ENCODE results near the gene S1PR5. TPM values are rescaled to one million over a fixed set of nuclear protein-coding genes. Genes with fewer than 3 reads are reported as not detected.
"Not testable (repeated sequence)": the region's sequence is repeated elsewhere in the genome, so short reads cannot be mapped to it uniquely, and the experiment has no call there.

Gene S1PR5
- total RNA-seq, 4 donors from 2014 or later: not detected

GRCh38 chr19:10552510-10553053 is 35.3 kb upstream of the S1PR5 start:
- no peak for DNase-seq (ENCODE audit: extremely low spot score)
- intact Hi-C loops (cut with DNase I): loop anchor here (5.0 kb wide), 1 partner anchor 50 kb away; the partner anchor contains the start of gene KEAP1
- no peak overlapping the region for H3K27ac ChIP-seq (replicated peaks in 1 of 4)
- H3K4me3 ChIP-seq: no peak overlapping the region
- WGBS: 78% methylated on average over 12 of the region's 12 CpGs
- no peak for TF ChIP-seq EP300 (IDR thresholded peaks at IDR 0.05)
- no peak for TF ChIP-seq POLR2A (IDR thresholded peaks at IDR 0.05; ENCODE audit: low read depth)
- TF ChIP-seq CTCF (IDR thresholded peaks at IDR 0.05): no peak
- no peak for TF ChIP-seq POLR2AphosphoS5 (IDR thresholded peaks at IDR 0.05)
- no peaks in the 10 kb centered on the region for H3K9me3 ChIP-seq
- peaks cover 0 to 4% (median 0%) of the 10 kb centered on the region in 4 donors for H3K4me1 ChIP-seq
- H3K27me3 ChIP-seq: no peaks in the 10 kb centered on the region
- H3K36me3 ChIP-seq: peaks cover 68 to 100% (median 98%) of the 10 kb centered on the region in 4 donors

GRCh38 chr19:10551698-10552301 is 34.6 kb upstream of the S1PR5 start:
- H3K36me3 ChIP-seq: peaks cover 73 to 100% (median 98%) of the 10 kb centered on the region in 4 donors
- DNase-seq (ENCODE audit: extremely low spot score): no peak

GRCh38 chr19:10551006-10551405 is 33.8 kb upstream of the S1PR5 start:
- not testable (repeated sequence) for H3K4me3 ChIP-seq; DNase-seq (ENCODE audit: extremely low spot score); H3K27ac ChIP-seq (replicated peaks in 1 of 4); H3K27me3 ChIP-seq; H3K9me3 ChIP-seq; H3K4me1 ChIP-seq
- peaks cover 71 to 99% (median 96%) of the 10 kb centered on the region in 4 donors for H3K36me3 ChIP-seq
- intact Hi-C loops (cut with DNase I): loop anchor here (5.0 kb wide), 1 partner anchor 49 kb away; the partner anchor contains the start of gene KEAP1
- WGBS: 95% methylated on average over 9 of the region's 9 CpGs

More at GRCh38 chr19:10551698-10552301, 34.6 kb upstream of the S1PR5 start:
- no peak overlapping the region for H3K4me3 ChIP-seq
- TF ChIP-seq POLR2AphosphoS5 (IDR thresholded peaks at IDR 0.05) (no peak), EP300 (IDR thresholded peaks at IDR 0.05) (no peak), POLR2A (IDR thresholded peaks at IDR 0.05; ENCODE audit: low read depth) (no peak), CTCF (IDR thresholded peaks at IDR 0.05) (no peak)
- H3K4me1 ChIP-seq: peaks cover 0 to 4% (median under 1%) of the 10 kb centered on the region in 4 donors
- WGBS: 94% methylated on average over 10 of the region's 12 CpGs
- H3K9me3 ChIP-seq: no peaks in the 10 kb centered on the region
- no peaks in the 10 kb centered on the region for H3K27me3 ChIP-seq
- intact Hi-C loops (cut with DNase I): loop anchor here (5.0 kb wide), 1 partner anchor 49 kb away; the partner anchor contains the start of gene KEAP1
- no peak overlapping the region for H3K27ac ChIP-seq (replicated peaks in 1 of 4)

- Histone ChIP-seq H3K4me1 (peaks cover 5 to 16% (median 10%) of the 10 kb centered on the region in 4 donors), H3K27ac (replicated peaks in 1 of 4) (no peak overlapping the region), H3K9me3 (no peaks in the 10 kb centered on the region), H3K27me3 (no peaks in the 10 kb centered on the region), H3K4me3 (no peak overlapping the region), H3K36me3 (peaks cover 66 to 95% (median 91%) of the 10 kb centered on the region in 4 donors)
- no peak for DNase-seq (ENCODE audit: extremely low spot score)
- TF ChIP-seq EP300 (IDR thresholded peaks at IDR 0.05): no peak
- TF ChIP-seq CTCF (IDR thresholded peaks at IDR 0.05): no peak
- TF ChIP-seq POLR2AphosphoS5 (IDR thresholded peaks at IDR 0.05): no peak
- TF ChIP-seq POLR2A (IDR thresholded peaks at IDR 0.05; ENCODE audit: low read depth): no peak
- intact Hi-C loops (cut with DNase I): loop anchor here (5.0 kb wide), 1 partner anchor 48 kb away; the partner anchor contains the start of gene KEAP1
- 93% methylated on average over 6 of the region's 6 CpGs for WGBS
These were observed 33.1 kb upstream of the S1PR5 start for GRCh38 chr19:10550336-10550735.

GRCh38 chr19:10549733-10550132 is 32.5 kb upstream of the S1PR5 start:
- TF ChIP-seq POLR2AphosphoS5 (IDR thresholded peaks at IDR 0.05): no peak
- TF ChIP-seq EP300 (IDR thresholded peaks at IDR 0.05): no peak
- TF ChIP-seq POLR2A (IDR thresholded peaks at IDR 0.05; ENCODE audit: low read depth): no peak
- TF ChIP-seq CTCF (IDR thresholded peaks at IDR 0.05): no peak
- peaks cover 61 to 89% (median 85%) of the 10 kb centered on the region in 4 donors for H3K36me3 ChIP-seq
- WGBS: 81% methylated on average over 7 of the region's 7 CpGs

More at GRCh38 chr19:10549733-10550132, 32.5 kb upstream of the S1PR5 start:
- peaks cover 11 to 22% (median 16%) of the 10 kb centered on the region in 4 donors for H3K4me1 ChIP-seq
- DNase-seq (ENCODE audit: extremely low spot score): no peak
- H3K27ac ChIP-seq (replicated peaks in 1 of 4): no peak overlapping the region
- H3K4me3 ChIP-seq: no peak overlapping the region
- intact Hi-C loops (cut with DNase I): loop anchor here (5.0 kb wide), 1 partner anchor 47 kb away; the partner anchor contains the start of gene KEAP1
- H3K27me3 ChIP-seq: no peaks in the 10 kb centered on the region
- H3K9me3 ChIP-seq: no peaks in the 10 kb centered on the region

Data from esophagus muscularis mucosa (tissue), 4 donors.